Measurements from ENCODE around the gene CGAS.

Gene CGAS

DNA sequence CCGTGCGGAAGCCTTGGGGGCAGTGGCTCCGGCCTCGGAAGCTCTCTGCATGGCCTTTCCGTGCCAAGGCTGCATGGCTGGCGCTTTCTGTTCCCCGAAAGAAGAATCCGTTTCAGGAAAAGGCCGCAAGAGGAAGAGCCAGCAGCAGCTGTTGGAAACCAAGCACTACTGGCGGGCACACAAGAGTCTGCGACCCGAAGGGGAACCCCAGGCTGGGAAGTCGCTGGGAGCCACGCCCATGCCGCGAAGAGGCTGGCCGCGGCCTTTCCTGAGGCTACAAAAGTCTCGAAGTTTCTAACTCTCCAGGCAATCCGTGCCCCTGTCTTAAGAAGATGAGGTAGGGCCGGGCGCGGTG is at the start of gene CGAS:
TSS of gene CGAS (minus strand) at position 191 of the 355 bp plus-strand sequence. CDS start at position 75, 116 bp downstream.
- CTCF ChIA-PET: no interaction called here
- no peaks in the 10 kb centered on the region for H3K36me3 ChIP-seq (ENCODE audit: control insufficient read depth in 2 of 2, insufficient read depth in 1 of 2, low read length in 2 of 2)
- H3K27ac ChIP-seq (ENCODE audit: extremely low read depth, low read depth, low read length): no peak within 1 kb of the TSS
- H3K4me1 ChIP-seq (ENCODE audit: control insufficient read depth, insufficient read depth, low read length): no peaks in the 10 kb centered on the region
- H3K9me3 ChIP-seq (ENCODE audit: control insufficient read depth, insufficient read depth, low read depth, low read length): no peaks in the 10 kb centered on the region
- TF ChIP-seq ZNF791 (tag by site-specific recombination; IDR thresholded peaks at IDR 0.05) (no peak), GFI1B (tag by site-specific recombination; IDR thresholded peaks at IDR 0.05) (no peak)
- TF ChIP-seq, protein P1, sequence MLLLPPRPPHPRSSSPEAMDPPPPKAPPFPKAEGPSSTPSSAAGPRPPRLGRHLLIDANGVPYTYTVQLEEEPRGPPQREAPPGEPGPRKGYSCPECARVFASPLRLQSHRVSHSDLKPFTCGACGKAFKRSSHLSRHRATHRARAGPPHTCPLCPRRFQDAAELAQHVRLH (tag by site-specific recombination; IDR thresholded peaks at IDR 0.05): no peak
- TF ChIP-seq, protein P2, sequence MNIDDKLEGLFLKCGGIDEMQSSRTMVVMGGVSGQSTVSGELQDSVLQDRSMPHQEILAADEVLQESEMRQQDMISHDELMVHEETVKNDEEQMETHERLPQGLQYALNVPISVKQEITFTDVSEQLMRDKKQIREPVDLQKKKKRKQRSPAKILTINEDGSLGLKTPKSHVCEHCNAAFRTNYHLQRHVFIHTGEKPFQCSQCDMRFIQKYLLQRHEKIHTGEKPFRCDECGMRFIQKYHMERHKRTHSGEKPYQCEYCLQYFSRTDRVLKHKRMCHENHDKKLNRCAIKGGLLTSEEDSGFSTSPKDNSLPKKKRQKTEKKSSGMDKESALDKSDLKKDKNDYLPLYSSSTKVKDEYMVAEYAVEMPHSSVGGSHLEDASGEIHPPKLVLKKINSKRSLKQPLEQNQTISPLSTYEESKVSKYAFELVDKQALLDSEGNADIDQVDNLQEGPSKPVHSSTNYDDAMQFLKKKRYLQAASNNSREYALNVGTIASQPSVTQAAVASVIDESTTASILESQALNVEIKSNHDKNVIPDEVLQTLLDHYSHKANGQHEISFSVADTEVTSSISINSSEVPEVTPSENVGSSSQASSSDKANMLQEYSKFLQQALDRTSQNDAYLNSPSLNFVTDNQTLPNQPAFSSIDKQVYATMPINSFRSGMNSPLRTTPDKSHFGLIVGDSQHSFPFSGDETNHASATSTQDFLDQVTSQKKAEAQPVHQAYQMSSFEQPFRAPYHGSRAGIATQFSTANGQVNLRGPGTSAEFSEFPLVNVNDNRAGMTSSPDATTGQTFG (tag by site-specific recombination; IDR thresholded peaks at IDR 0.05; ENCODE audit: borderline replicate concordance): no peak
- no peak within 1 kb of the TSS for H3K4me3 ChIP-seq (ENCODE audit: low read depth, low read length)
- POLR2A ChIA-PET: no interaction called here

DNA sequence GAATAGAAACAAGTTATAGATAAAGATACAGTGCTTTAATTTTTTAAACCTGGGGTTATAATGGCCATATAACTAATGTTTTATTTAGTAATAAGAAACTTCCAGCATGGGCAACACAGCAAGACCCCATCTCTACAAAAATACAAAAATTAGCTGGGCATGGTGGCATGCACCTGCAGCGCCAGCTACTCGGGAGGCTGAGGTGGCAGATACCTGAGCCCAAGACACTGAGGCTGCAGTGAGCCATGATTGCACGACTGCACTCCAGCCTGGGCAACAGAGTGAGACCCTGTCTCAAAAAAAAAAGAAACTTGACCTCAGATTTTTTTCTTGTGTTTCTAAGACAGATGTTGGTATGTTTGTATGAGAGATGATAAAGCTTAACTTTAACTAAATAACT is 45.8 kb upstream of the CGAS start:
- TF ChIP-seq ZNF121 (tag by site-specific recombination; IDR thresholded peaks at IDR 0.05) (peak; percentile 78), ZNF391 (tag by site-specific recombination; IDR thresholded peaks at IDR 0.05; ENCODE audit: borderline replicate concordance, low read depth) (no peak)
- Histone ChIP-seq H3K4me1 (ENCODE audit: control insufficient read depth, insufficient read depth, low read length) (no peaks in the 10 kb centered on the region), H3K36me3 (ENCODE audit: control insufficient read depth in 2 of 2, insufficient read depth in 1 of 2, low read length in 2 of 2) (peaks cover 35 to 86% of the 10 kb centered on the region in 2 experiments), H3K9me3 (ENCODE audit: control insufficient read depth, insufficient read depth, low read depth, low read length) (no peaks in the 10 kb centered on the region), H3K4me3 (ENCODE audit: low read depth, low read length) (no peak overlapping the region), H3K27ac (ENCODE audit: extremely low read depth, low read depth, low read length) (no peak overlapping the region)
- ChIA-PET POLR2A (no interaction called here), CTCF (no interaction called here)

DNA sequence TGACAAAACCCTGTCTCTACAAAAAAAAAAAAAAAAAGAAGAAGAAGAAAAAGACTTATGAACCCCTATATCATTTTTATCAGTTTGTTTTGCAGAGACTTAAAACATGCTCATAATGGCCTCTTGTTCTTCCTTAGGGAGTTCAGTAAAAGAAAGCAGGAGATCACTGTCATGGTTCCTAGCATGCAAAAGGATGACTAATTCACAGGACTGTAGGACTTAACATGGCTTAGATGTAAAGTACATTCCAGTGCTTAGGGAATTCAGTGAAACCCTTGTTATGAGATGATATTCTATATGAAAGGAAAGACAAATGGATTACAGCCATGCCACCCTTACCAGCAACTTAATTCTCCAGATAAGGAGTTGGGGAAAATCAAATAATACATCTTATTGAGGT is 39.3 kb upstream of the CGAS start:
- CTCF ChIA-PET: interaction anchor here (0.6 kb wide), 1 partner anchor 113 kb away, joined by 3 read pairs; no protein-coding TSS in a partner anchor
- Histone ChIP-seq H3K9me3 (ENCODE audit: control insufficient read depth, insufficient read depth, low read depth, low read length) (no peaks in the 10 kb centered on the region), H3K36me3 (ENCODE audit: control insufficient read depth in 2 of 2, insufficient read depth in 1 of 2, low read length in 2 of 2) (peaks cover 49 to 76% of the 10 kb centered on the region in 2 experiments), H3K27ac (ENCODE audit: extremely low read depth, low read depth, low read length) (no peak overlapping the region), H3K4me1 (ENCODE audit: control insufficient read depth, insufficient read depth, low read length) (no peaks in the 10 kb centered on the region), H3K4me3 (ENCODE audit: low read depth, low read length) (no peak overlapping the region)
- TF ChIP-seq, protein P3, sequence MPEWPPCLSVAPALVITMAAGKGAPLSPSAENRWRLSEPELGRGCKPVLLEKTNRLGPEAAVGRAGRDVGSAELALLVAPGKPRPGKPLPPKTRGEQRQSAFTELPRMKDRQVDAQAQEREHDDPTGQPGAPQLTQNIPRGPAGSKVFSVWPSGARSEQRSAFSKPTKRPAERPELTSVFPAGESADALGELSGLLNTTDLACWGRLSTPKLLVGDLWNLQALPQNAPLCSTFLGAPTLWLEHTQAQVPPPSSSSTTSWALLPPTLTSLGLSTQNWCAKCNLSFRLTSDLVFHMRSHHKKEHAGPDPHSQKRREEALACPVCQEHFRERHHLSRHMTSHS (tag by site-specific recombination; IDR thresholded peaks at IDR 0.05): no peak
- TF ChIP-seq, protein P4, sequence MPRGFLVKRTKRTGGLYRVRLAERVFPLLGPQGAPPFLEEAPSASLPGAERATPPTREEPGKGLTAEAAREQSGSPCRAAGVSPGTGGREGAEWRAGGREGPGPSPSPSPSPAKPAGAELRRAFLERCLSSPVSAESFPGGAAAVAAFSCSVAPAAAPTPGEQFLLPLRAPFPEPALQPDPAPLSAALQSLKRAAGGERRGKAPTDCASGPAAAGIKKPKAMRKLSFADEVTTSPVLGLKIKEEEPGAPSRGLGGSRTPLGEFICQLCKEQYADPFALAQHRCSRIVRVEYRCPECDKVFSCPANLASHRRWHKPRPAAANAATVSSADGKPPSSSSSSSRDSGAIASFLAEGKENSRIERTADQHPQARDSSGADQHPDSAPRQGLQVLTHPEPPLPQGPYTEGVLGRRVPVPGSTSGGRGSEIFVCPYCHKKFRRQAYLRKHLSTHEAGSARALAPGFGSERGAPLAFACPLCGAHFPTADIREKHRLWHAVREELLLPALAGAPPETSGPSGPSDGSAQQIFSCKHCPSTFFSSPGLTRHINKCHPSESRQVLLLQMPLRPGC (tag by site-specific recombination; IDR thresholded peaks at IDR 0.05): no peak
- POLR2A ChIA-PET: no interaction called here

DNA sequence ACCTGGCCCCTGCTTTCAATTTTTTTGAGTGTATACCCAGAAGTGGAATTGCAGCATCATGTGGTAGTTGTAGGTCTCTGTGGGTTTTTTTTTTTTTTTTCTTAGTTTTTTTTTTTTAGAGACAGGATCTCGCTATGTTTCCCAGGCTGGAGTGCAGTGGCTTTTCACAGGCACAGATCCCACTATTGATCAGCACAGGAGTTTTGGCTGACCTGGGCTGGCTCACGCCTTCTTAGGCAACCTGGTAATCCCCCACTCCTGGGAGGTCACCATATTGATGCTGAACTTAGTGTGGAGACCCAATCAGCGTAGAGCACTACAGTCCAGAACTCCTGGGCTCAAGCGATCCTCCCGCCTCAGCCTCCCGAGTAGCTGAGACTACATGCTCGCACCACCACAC is 35.4 kb upstream of the CGAS start:
- CTCF ChIA-PET: interaction anchor here (1.2 kb wide), 2 partner anchors 13 to 123 kb away, joined by 3 to 4 read pairs; no protein-coding TSS in a partner anchor

More for the DNA sequence above, 35.4 kb upstream of the CGAS start:
- POLR2A ChIA-PET: interaction anchor here (1.1 kb wide), 1 partner anchor 26 kb away, joined by 3 read pairs; no protein-coding TSS in a partner anchor
- Histone ChIP-seq H3K4me1 (ENCODE audit: control insufficient read depth, insufficient read depth, low read length) (no peaks in the 10 kb centered on the region), H3K9me3 (ENCODE audit: control insufficient read depth, insufficient read depth, low read depth, low read length) (no peaks in the 10 kb centered on the region), H3K27ac (ENCODE audit: extremely low read depth, low read depth, low read length) (no peak overlapping the region), H3K36me3 (ENCODE audit: control insufficient read depth in 2 of 2, insufficient read depth in 1 of 2, low read length in 2 of 2) (peaks cover 65 to 87% of the 10 kb centered on the region in 2 experiments), H3K4me3 (ENCODE audit: low read depth, low read length) (no peak overlapping the region)
- TF ChIP-seq GLIS2 (tag by site-specific recombination; IDR thresholded peaks at IDR 0.05) (no peak), KLF1 (tag by site-specific recombination; IDR thresholded peaks at IDR 0.05) (no peak), ZNF366 (tag by site-specific recombination; conservative IDR thresholded peaks at IDR 0.05) (no peak)

Measured in HEK293 (cell line).